Erythroblast (primary cell): ENCODE results near the gene TULP4.

Experiments
- GATA1 ChIP-seq: IDR thresholded peaks from 2 replicates; pipeline ENCODE4 v1.6.1; 2011; ENCODE audit warnings: low read depth, mild to moderate bottlenecking, control low read depth, low read length, moderate library complexity
- POLR2A ChIP-seq: IDR thresholded peaks from 2 replicates; pipeline ENCODE4 v1.6.1; 2011; ENCODE audit warnings: mild to moderate bottlenecking, low read length

- no peak for TF ChIP-seq POLR2A
- no peak for TF ChIP-seq GATA1
Observed at GRCh38 chr6:158522616-158523015, 210.4 kb downstream of the TULP4 start.
